Astrocyte (in vitro differentiated cells and primary cell): ENCODE data around the gene FAM200B. TPM values are rescaled to one million over a fixed set of nuclear protein-coding genes. Genes with fewer than 3 reads are reported as not detected.

ENCODE experiments used
- DNase-seq: peaks from one replicate; pipeline ENCODE4 v3.0.0-alpha.2; 2010; ENCODE audit warnings: low read depth
- FAIRE-seq: peaks from 2 replicates; lab custom pipeline; 2011; peaks lifted over from hg19 to GRCh38; lab: Jason Lieb, UNC
- H2AFZ ChIP-seq: 2 replicates; pipeline ENCODE4 v1.6.0; 2012; ENCODE audit warnings: low read depth, low read length, inconsistent platforms
- H3K27ac ChIP-seq: 2 replicates; pipeline ENCODE4 v1.5.1; 2011; ENCODE audit warnings: low read depth, low read length, inconsistent platforms
- H3K27me3 ChIP-seq: 2 replicates; pipeline ENCODE4 v1.6.0; 2011; ENCODE audit warnings: low read length, inconsistent platforms; ENCODE audit not compliant: insufficient read depth
- H3K36me3 ChIP-seq: 2 replicates; pipeline ENCODE4 v1.5.1; 2011; ENCODE audit warnings: low read length, inconsistent platforms; ENCODE audit not compliant: insufficient read depth
- H3K4me1 ChIP-seq: 2 replicates; pipeline ENCODE4 v1.5.1; 2011; ENCODE audit warnings: low read length, inconsistent platforms; ENCODE audit not compliant: insufficient read depth
- H3K4me2 ChIP-seq: 2 replicates; pipeline ENCODE4 v1.6.0; 2012; ENCODE audit warnings: low read length, inconsistent platforms
- H3K4me3 ChIP-seq: 2 replicates; pipeline ENCODE4 v1.5.1; 2011; ENCODE audit warnings: low read depth, mild to moderate bottlenecking, low read length, inconsistent platforms; ENCODE audit not compliant: insufficient read depth
- H3K79me2 ChIP-seq: 2 replicates; pipeline ENCODE4 v1.6.0; 2012; ENCODE audit warnings: mild to moderate bottlenecking, low read length, inconsistent platforms; ENCODE audit not compliant: insufficient read depth
- H3K9ac ChIP-seq: 2 replicates; pipeline ENCODE4 v1.6.0; 2012; ENCODE audit warnings: mild to moderate bottlenecking, low read length, inconsistent platforms
- H3K9me3 ChIP-seq: 2 replicates; pipeline ENCODE4 v1.5.1; 2012; ENCODE audit warnings: low read depth, mild to moderate bottlenecking, low read length, inconsistent platforms; ENCODE audit not compliant: insufficient read depth
- H4K20me1 ChIP-seq: 2 replicates; pipeline ENCODE4 v1.6.0; 2012; ENCODE audit warnings: low read length, inconsistent platforms; ENCODE audit not compliant: insufficient read depth
- H3K27ac Mint-ChIP-seq: one replicate; pipeline ENCODE4 v1.8.0; 2021; ENCODE audit warnings: mild to moderate bottlenecking, mixed read lengths; ENCODE audit not compliant: unreplicated experiment
- H3K27me3 Mint-ChIP-seq: one replicate; pipeline ENCODE4 v1.8.0; 2021; ENCODE audit warnings: low read depth, mixed read lengths; ENCODE audit not compliant: unreplicated experiment
- H3K36me3 Mint-ChIP-seq: one replicate; pipeline ENCODE4 v1.8.0; 2021; ENCODE audit warnings: low read depth, mixed read lengths; ENCODE audit not compliant: unreplicated experiment
- H3K4me1 Mint-ChIP-seq: one replicate; pipeline ENCODE4 v1.8.0; 2021; ENCODE audit warnings: low read depth, mixed read lengths; ENCODE audit not compliant: unreplicated experiment
- H3K4me3 Mint-ChIP-seq: one replicate; pipeline ENCODE4 v1.8.0; 2021; ENCODE audit warnings: mild to moderate bottlenecking, moderate library complexity, mixed read lengths; ENCODE audit not compliant: unreplicated experiment
- H3K9me3 Mint-ChIP-seq: one replicate; pipeline ENCODE4 v1.8.0; 2021; ENCODE audit warnings: mild to moderate bottlenecking, mixed read lengths; ENCODE audit not compliant: unreplicated experiment
- EZH2 ChIP-seq: IDR thresholded peaks from 2 replicates; pipeline ENCODE4 v1.6.1; 2012; ENCODE audit warnings: mild to moderate bottlenecking, low read length, inconsistent platforms; ENCODE audit not compliant: insufficient read depth
- total RNA-seq: library from RNA; stranded (reverse); gene quantifications from 2 replicates; pipeline ENCODE4 v1.2.1, GENCODE V29; 2021
- TF ChIP-seq, protein P1 (sequence below): IDR thresholded peaks from 2 replicates; pipeline ENCODE4 v1.5.1; 2011; ENCODE audit warnings: low read depth, mild to moderate bottlenecking, inconsistent platforms, low read length, moderate library complexity; ENCODE audit not compliant: insufficient read depth

The FAM200B gene
- total RNA-seq, 1 donor from 2014 or later = 74.7 TPM

DNA sequence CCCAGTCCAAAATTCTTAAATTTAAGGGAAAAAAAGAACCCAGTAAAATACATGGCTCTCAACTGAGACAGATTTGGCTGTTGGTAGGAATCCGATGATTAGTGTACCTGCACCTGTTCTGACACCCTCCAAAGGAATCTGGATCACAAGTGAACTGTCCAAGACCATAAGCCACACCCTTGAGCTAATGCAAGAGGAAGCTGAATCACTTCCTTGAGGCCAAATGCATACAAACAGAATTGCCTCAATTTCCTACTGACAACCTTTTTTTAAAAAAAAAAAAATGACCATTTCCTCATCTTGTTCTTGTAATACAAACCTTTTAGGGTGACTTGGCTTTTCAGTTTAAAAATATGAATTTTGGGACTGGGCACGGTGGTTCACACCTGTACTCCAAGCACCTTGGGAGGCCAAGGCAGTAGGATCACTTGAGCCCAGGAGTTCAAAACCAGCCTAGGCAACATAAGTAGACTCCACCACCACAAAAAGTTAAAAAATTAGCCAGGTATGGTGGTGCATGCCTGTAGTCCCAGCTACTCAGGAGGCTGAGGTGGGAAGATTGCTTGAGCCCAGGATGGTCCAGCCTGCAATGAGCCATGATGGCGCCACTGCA, 15.8 kb upstream of the FAM200B start:
- Mint-ChIP-seq H3K27me3 (no peaks in the 10 kb centered on the region), H3K4me1 (peaks cover 14% of the 10 kb centered on the region), H3K36me3 (peaks cover 10% of the 10 kb centered on the region), H3K27ac (no peak overlapping the region), H3K9me3 (no peaks in the 10 kb centered on the region), H3K4me3 (no peak overlapping the region)
- H3K9ac ChIP-seq = no peak overlapping the region
- H3K36me3 ChIP-seq = peaks cover 18% of the 10 kb centered on the region
- no peak for FAIRE-seq
- peak; percentile 45 for DNase-seq
- H3K27me3 ChIP-seq = no peaks in the 10 kb centered on the region
- no peaks in the 10 kb centered on the region for H4K20me1 ChIP-seq
- peaks cover 7% of the 10 kb centered on the region for H3K4me1 ChIP-seq
- no peak for TF ChIP-seq EZH2
- TF ChIP-seq, protein P1, sequence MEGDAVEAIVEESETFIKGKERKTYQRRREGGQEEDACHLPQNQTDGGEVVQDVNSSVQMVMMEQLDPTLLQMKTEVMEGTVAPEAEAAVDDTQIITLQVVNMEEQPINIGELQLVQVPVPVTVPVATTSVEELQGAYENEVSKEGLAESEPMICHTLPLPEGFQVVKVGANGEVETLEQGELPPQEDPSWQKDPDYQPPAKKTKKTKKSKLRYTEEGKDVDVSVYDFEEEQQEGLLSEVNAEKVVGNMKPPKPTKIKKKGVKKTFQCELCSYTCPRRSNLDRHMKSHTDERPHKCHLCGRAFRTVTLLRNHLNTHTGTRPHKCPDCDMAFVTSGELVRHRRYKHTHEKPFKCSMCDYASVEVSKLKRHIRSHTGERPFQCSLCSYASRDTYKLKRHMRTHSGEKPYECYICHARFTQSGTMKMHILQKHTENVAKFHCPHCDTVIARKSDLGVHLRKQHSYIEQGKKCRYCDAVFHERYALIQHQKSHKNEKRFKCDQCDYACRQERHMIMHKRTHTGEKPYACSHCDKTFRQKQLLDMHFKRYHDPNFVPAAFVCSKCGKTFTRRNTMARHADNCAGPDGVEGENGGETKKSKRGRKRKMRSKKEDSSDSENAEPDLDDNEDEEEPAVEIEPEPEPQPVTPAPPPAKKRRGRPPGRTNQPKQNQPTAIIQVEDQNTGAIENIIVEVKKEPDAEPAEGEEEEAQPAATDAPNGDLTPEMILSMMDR = no peak
- no peak overlapping the region for H3K4me2 ChIP-seq
- peaks cover 43% of the 10 kb centered on the region for H3K79me2 ChIP-seq
- H3K4me3 ChIP-seq = no peak overlapping the region
- no peaks in the 10 kb centered on the region for H3K9me3 ChIP-seq
- no peak overlapping the region for H3K27ac ChIP-seq
- no peak overlapping the region for H2AFZ ChIP-seq

DNA sequence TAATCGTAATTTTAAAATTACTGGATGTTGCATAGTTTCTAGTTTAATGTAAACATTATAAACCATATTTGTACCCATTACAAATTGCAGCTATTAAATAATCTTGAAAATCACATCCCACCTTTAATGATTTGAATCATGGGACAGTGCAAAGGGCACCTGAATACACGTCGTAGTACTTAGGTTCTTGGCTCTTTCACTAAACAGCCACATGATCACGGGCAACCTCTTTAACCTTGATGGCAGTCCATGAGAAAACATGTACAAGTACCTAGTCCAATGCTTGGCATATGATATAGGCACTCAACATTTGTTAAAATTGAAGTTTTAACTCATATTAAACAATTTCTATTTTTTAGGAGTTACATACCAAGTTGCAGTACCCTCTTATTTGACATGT, 14.6 kb upstream of the FAM200B start:
- Histone ChIP-seq H3K36me3 (peaks cover 23% of the 10 kb centered on the region), H3K9ac (no peak overlapping the region), H3K4me2 (no peak overlapping the region), H3K9me3 (no peaks in the 10 kb centered on the region), H3K4me1 (peaks cover 7% of the 10 kb centered on the region), H3K27me3 (no peaks in the 10 kb centered on the region), H2AFZ (no peak overlapping the region), H4K20me1 (no peaks in the 10 kb centered on the region), H3K79me2 (peaks cover 55% of the 10 kb centered on the region), H3K4me3 (no peak overlapping the region), H3K27ac (no peak overlapping the region)
- H3K9me3 Mint-ChIP-seq = no peaks in the 10 kb centered on the region
- H3K27me3 Mint-ChIP-seq = no peaks in the 10 kb centered on the region
- peaks cover 12% of the 10 kb centered on the region for H3K4me1 Mint-ChIP-seq
- DNase-seq (no peak), FAIRE-seq (no peak)
- H3K27ac Mint-ChIP-seq = no peak overlapping the region
- no peak overlapping the region for H3K4me3 Mint-ChIP-seq
- peaks cover 8% of the 10 kb centered on the region for H3K36me3 Mint-ChIP-seq
- TF ChIP-seq, protein P1 = no peak
- no peak for TF ChIP-seq EZH2
